ENCODE measurements around the gene DNAJB6. TPM values are rescaled to one million over a fixed set of nuclear protein-coding genes. Genes with fewer than 3 reads are reported as not detected.

DNAJB6 gene
- total and polyA plus RNA-seq, 2 of the 4 experiments (the other 2 are of a cell fraction): 93.4 to 165 TPM

- DNase-seq (no peak), ATAC-seq (ENCODE audit: low read depth) (no peak)
- in situ Hi-C loops (cut with MboI; ENCODE audit: low sequenced_read_pairs): no loop called here
- no peak for TF ChIP-seq POLR2A (IDR thresholded peaks at IDR 0.05; ENCODE audit: low read depth, low read length)
- TF ChIP-seq MXI1 (IDR thresholded peaks at IDR 0.05; ENCODE audit: borderline replicate concordance, low read depth, low read length): no peak
- TF ChIP-seq, protein P1, sequence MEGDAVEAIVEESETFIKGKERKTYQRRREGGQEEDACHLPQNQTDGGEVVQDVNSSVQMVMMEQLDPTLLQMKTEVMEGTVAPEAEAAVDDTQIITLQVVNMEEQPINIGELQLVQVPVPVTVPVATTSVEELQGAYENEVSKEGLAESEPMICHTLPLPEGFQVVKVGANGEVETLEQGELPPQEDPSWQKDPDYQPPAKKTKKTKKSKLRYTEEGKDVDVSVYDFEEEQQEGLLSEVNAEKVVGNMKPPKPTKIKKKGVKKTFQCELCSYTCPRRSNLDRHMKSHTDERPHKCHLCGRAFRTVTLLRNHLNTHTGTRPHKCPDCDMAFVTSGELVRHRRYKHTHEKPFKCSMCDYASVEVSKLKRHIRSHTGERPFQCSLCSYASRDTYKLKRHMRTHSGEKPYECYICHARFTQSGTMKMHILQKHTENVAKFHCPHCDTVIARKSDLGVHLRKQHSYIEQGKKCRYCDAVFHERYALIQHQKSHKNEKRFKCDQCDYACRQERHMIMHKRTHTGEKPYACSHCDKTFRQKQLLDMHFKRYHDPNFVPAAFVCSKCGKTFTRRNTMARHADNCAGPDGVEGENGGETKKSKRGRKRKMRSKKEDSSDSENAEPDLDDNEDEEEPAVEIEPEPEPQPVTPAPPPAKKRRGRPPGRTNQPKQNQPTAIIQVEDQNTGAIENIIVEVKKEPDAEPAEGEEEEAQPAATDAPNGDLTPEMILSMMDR (conservative IDR thresholded peaks at IDR 0.05; ENCODE audit: low read depth, low read length): no peak
- no peak for TF ChIP-seq RFX5 (IDR thresholded peaks at IDR 0.05; ENCODE audit: low read depth, low read length)
- no peak for TF ChIP-seq CEBPB (IDR thresholded peaks at IDR 0.05; ENCODE audit: low read depth, low read length)
- no peak for TF ChIP-seq MAZ (IDR thresholded peaks at IDR 0.05; ENCODE audit: borderline replicate concordance, low read depth, low read length)
- no peak for TF ChIP-seq USF2 (IDR thresholded peaks at IDR 0.05; ENCODE audit: low read depth, low read length)
- no peak for TF ChIP-seq MAFK (IDR thresholded peaks at IDR 0.05; ENCODE audit: low read depth, low read length)
- TF ChIP-seq BHLHE40 (IDR thresholded peaks at IDR 0.05; ENCODE audit: low read depth, low read length): no peak
- no peak for TF ChIP-seq FOS (IDR thresholded peaks at IDR 0.05; ENCODE audit: low read depth, low read length)
- TF ChIP-seq RCOR1 (IDR thresholded peaks at IDR 0.05; ENCODE audit: insufficient replicate concordance, low read length): no peak
- TF ChIP-seq RAD21 (IDR thresholded peaks at IDR 0.05; ENCODE audit: low read length): no peak
- TF ChIP-seq CHD1 (IDR thresholded peaks at IDR 0.05; ENCODE audit: low read depth, low read length): no peak
- TF ChIP-seq NFE2L2 (IDR thresholded peaks at IDR 0.05; ENCODE audit: low read depth, low read length): no peak
- TF ChIP-seq ELK1 (IDR thresholded peaks at IDR 0.05; ENCODE audit: borderline replicate concordance, low read depth, low read length): no peak
Observed at GRCh38 chr7:157457355-157458253, 120.8 kb downstream of the DNAJB6 start.

More at GRCh38 chr7:157457355-157458253, 120.8 kb downstream of the DNAJB6 start:
- H4K5ac ChIP-seq (ENCODE audit: low read depth, low read length): no peak overlapping the region
- intact Hi-C loops (cut with micrococcal nuclease): no loop called here
- H3K4ac ChIP-seq (ENCODE audit: low read depth, low read length): no peak overlapping the region
- no peaks in the 10 kb centered on the region for H3K36me3 ChIP-seq (ENCODE audit: control insufficient read depth, insufficient read depth, low read length)
- no peak overlapping the region for H3K4me3 ChIP-seq (ENCODE audit: insufficient read depth, low read depth, low read length)
- no peak overlapping the region for H4K8ac ChIP-seq (ENCODE audit: low read depth in 2 of 2, low read length in 2 of 2)
- H4K91ac ChIP-seq (ENCODE audit: insufficient read depth, low read depth, low read length): no peak overlapping the region
- H3K9me1 ChIP-seq (ENCODE audit: insufficient read depth, low read length): no peaks in the 10 kb centered on the region
- no peak overlapping the region for H3K27ac ChIP-seq (ENCODE audit: insufficient read depth, low read length)
- no peak overlapping the region for H2AK5ac ChIP-seq (ENCODE audit: low read depth, low read length)
- no peak overlapping the region for H2BK120ac ChIP-seq (ENCODE audit: low read depth, low read length)
- dilution Hi-C loops (cut with HindIII; ENCODE audit: low sequenced_read_pairs, unreplicated experiment): no loop called here
- no peak overlapping the region for H3K4me2 ChIP-seq (ENCODE audit: low read depth, low read length)
- H3K18ac ChIP-seq (ENCODE audit: low read depth, low read length): no peak overlapping the region
- no TSS peak for BruUV-seq (replicated peaks)
- no peak overlapping the region for H2BK15ac ChIP-seq (ENCODE audit: low read depth, low read length)
- H4K20me1 ChIP-seq (ENCODE audit: insufficient read depth, low read length): no peaks in the 10 kb centered on the region
- no peaks in the 10 kb centered on the region for H3K79me1 ChIP-seq (ENCODE audit: low read depth in 1 of 2, low read length in 2 of 2)
- no peak overlapping the region for H3K56ac ChIP-seq (ENCODE audit: extremely low read depth, insufficient read depth, low read length)
- 45% methylated on average over 12 of the region's 27 CpGs; no CpG with 5 or more reads in 1 of the 2 experiments for WGBS, 2 experiments (ENCODE audit: extremely low coverage in 2 of 2, insufficient read length in 1 of 2)
- no peak overlapping the region for H2AFZ ChIP-seq (replicated peaks; ENCODE audit: low read length, poor library complexity)
- H3K23ac ChIP-seq (ENCODE audit: low read depth, low read length): no peak overlapping the region
- H2BK5ac ChIP-seq (ENCODE audit: low read depth, low read length, poor library complexity, severe bottlenecking): no peak overlapping the region
- POLR2A ChIA-PET (ENCODE audit: unreplicated experiment): no interaction called here
- H3K14ac ChIP-seq (replicated peaks; ENCODE audit: low read depth, low read length): no peak overlapping the region
- H2BK20ac ChIP-seq (ENCODE audit: low read depth, low read length): no peak overlapping the region
- H3K9ac ChIP-seq (ENCODE audit: low read depth, low read length): no peak overlapping the region
- H3K9me3 ChIP-seq (ENCODE audit: control insufficient read depth, insufficient read depth, low read length): no peaks in the 10 kb centered on the region
- CTCF ChIA-PET: no interaction called here
- H3K27me3 ChIP-seq (ENCODE audit: control insufficient read depth, insufficient read depth, low read length): peaks cover 5% of the 10 kb centered on the region; the same call in 1 of the 2 replicates
- H2AK9ac ChIP-seq (replicated peaks; ENCODE audit: low read depth, low read length, poor library complexity): no peak overlapping the region
- H3K4me1 ChIP-seq (ENCODE audit: control insufficient read depth, insufficient read depth, low read length): no peaks in the 10 kb centered on the region

Data from IMR-90 (cell line).